Panc1 (cell line): ENCODE measurements around the gene B4GALNT2. TPM values are rescaled to one million over a fixed set of nuclear protein-coding genes. Genes with fewer than 3 reads are reported as not detected.
"Not testable (repeated sequence)": the region's sequence is repeated elsewhere in the genome, so short reads cannot be mapped to it uniquely, and the experiment has no call there.

Source experiments
- ATAC-seq: fragments of 200-7000 bp; cut with Tn5 transposase; 2 replicates; pipeline ENCODE4 v1.9.1; 2020; ENCODE audit warnings: mild to moderate bottlenecking, moderate library complexity
- Bru-seq: library from RNA; stranded (reverse); fragments of 400-500 nt; gene quantifications from one replicate; lab custom pipeline; 2021; lab: Mats Ljungman, UMichigan
- BruChase-seq, 2 experiments: library from RNA; stranded (reverse); fragments of 400-500 nt; gene quantifications; one replicate each; lab custom pipeline; 2021; lab: Mats Ljungman, UMichigan
- BruUV-seq: library from RNA; stranded (reverse); fragments of 400-500 nt; replicated peaks from 2 replicates; lab custom pipeline; 2021; lab: Mats Ljungman, UMichigan
- CTCF ChIA-PET: fragments of 300-600 bp; sonication (Branson Sonifier 250); formaldehyde crosslinking; loops from one replicate; lab custom pipeline; 2022; ENCODE audit warnings: antibody characterized with exemption; lab: Charles Lee
- POLR2A ChIA-PET: fragments of 300-600 bp; sonication (Branson Sonifier 250); formaldehyde crosslinking; loops from one replicate; lab custom pipeline; 2022; ENCODE audit warnings: antibody characterized with exemption; lab: Charles Lee
- DNase-seq: peaks from one replicate; pipeline ENCODE4 v3.0.0-alpha.2; 2010; ENCODE audit warnings: low read depth, low spot score
- H3K27ac ChIP-seq: 2 replicates; pipeline ENCODE4 v1.5.1; 2011; ENCODE audit warnings: mild to moderate bottlenecking, low read length, inconsistent platforms
- H3K27me3 ChIP-seq: fragments of 200-500 bp; sonication (Bioruptor generic); 2 replicates; pipeline ENCODE4 v1.6.0; 2014; ENCODE audit warnings: low read length, inconsistent platforms; ENCODE audit not compliant: control insufficient read depth, insufficient read depth
- H3K36me3 ChIP-seq: fragments of 200-500 bp; sonication (Bioruptor generic); 2 replicates; pipeline ENCODE4 v1.5.1; 2014; ENCODE audit warnings: inconsistent platforms, mild to moderate bottlenecking, low read length, moderate library complexity; ENCODE audit not compliant: control insufficient read depth, insufficient read depth
- H3K4me1 ChIP-seq: 2 replicates; pipeline ENCODE4 v1.5.1; 2011; ENCODE audit warnings: inconsistent platforms, mild to moderate bottlenecking, low read length, moderate library complexity; ENCODE audit not compliant: control insufficient read depth, insufficient read depth
- H3K4me3 ChIP-seq, 2 experiments: 2 replicates each; pipeline ENCODE4 v1.5.1; 2011 to 2012; ENCODE audit warnings: low read depth in 2 of 2, low read length in 2 of 2, mild to moderate bottlenecking in 2 of 2, inconsistent platforms in 1 of 2, moderate library complexity in 1 of 2
- H3K9me3 ChIP-seq: fragments of 200-500 bp; sonication (Bioruptor generic); 2 replicates; pipeline ENCODE4 v1.5.1; 2014; ENCODE audit warnings: low read depth, mild to moderate bottlenecking, inconsistent platforms, low read length, moderate library complexity; ENCODE audit not compliant: control insufficient read depth, insufficient read depth
- CTCF ChIP-seq: fragments of 450-650 bp; IDR thresholded peaks from 2 replicates; pipeline ENCODE4 v1.5.1; 2017; ENCODE audit warnings: mild to moderate bottlenecking
- POLR2AphosphoS5 ChIP-seq: IDR thresholded peaks from 2 replicates; pipeline ENCODE4 v1.6.1; 2012; ENCODE audit warnings: mild to moderate bottlenecking, low read depth, low read length, moderate library complexity
- REST ChIP-seq, 2 experiments: IDR thresholded peaks; 2 replicates each; pipeline ENCODE4 v1.6.1; 2011 to 2012; ENCODE audit warnings: low read depth in 2 of 2, control low read depth in 1 of 2, low read length in 1 of 2, mild to moderate bottlenecking in 1 of 2, moderate library complexity in 1 of 2; ENCODE audit not compliant: insufficient read depth in 1 of 2
- SIN3A ChIP-seq: IDR thresholded peaks from 2 replicates; pipeline ENCODE4 v1.6.1; 2012; ENCODE audit warnings: low read depth, mild to moderate bottlenecking, low read length, moderate library complexity, borderline replicate concordance; ENCODE audit not compliant: insufficient read depth
- TCF7L2 ChIP-seq: IDR thresholded peaks from 2 replicates; pipeline ENCODE4 v1.6.1; 2011; ENCODE audit warnings: mild to moderate bottlenecking, low read depth, low read length, inconsistent platforms
- in situ Hi-C: cut with HindIII; loops from 2 replicates; pipeline ENCODE4 v1.10.0; 2016; ENCODE audit warnings: low sequenced_read_pairs, low pct_unique_long_range_greater_than_20kb
- intact Hi-C: fragments of 100-400 bp; cut with micrococcal nuclease; formaldehyde crosslinking; loops from one replicate; pipeline ENCODE4 v1.10.0; 2022; ENCODE audit not compliant: unreplicated experiment
- long read RNA-seq: library from polyadenylated mRNA; unstranded; transcript quantifications from one replicate; pipeline ENCODE4 v2.0.0, GENCODE V29; 2021; ENCODE audit not compliant: unreplicated experiment
- polyA plus RNA-seq: library from polyadenylated mRNA; unstranded; fragments of >200 nt; gene quantifications from one replicate; pipeline ENCODE4 v1.2.1, GENCODE V29; 2012; ENCODE audit warnings: missing spikeins; ENCODE audit not compliant: insufficient read length
- total RNA-seq: library from RNA; stranded (reverse); gene quantifications from one replicate; pipeline ENCODE4 v1.2.1, GENCODE V29; 2021; ENCODE audit not compliant: unreplicated experiment

Gene B4GALNT2
- not detected for total RNA-seq
- polyA plus RNA-seq: 0.05 TPM
- percentile 12 among the genes with signal in this experiment for Bru-seq, nascent RNA
- percentile 14 among the genes with signal in this experiment for BruChase-seq, experiment 1, labeled RNA remaining after a 2-hour chase
- BruChase-seq, experiment 2, labeled RNA remaining after a 6-hour chase: percentile 13 among the genes with signal in this experiment
- long read RNA-seq: 0 reads

DNA sequence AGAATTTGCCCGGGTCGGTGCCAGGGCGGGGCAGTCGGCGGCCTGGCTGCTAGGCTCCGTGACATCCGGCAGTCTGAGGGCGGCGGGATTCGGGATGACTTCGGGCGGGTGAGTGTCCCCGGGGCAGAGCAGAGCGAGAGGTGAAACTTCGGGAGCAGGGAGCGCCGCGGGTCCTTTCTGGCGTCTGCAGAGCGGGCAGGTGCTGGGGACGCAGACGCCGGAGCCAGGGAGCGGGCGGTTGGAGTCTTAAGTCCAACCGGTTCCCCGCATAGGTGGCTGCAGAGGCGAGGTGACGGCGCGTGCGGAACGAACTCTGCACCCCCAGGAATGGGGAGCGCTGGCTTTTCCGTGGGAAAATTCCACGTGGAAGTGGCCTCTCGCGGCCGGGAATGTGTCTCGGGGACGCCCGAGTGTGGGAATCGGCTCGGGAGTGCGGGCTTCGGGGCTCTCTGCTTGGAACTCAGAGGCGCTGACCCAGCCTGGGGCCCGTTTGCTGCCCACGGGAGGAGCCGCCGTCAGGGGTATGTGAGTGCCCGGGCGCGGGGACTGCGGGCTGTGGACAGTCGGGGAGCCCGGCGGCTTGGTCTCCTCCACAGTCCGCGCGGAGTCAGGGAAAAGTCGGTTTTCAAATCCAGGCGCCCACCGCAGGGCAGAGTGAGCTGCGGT is at the start of gene B4GALNT2:
Gene B4GALNT2 (plus strand): TSS at position 71 of the 666 bp plus-strand sequence. CDS start 24 bp downstream, at position 95.
- Histone ChIP-seq H3K9me3 (peaks cover 12% of the 10 kb centered on the region; the same call in 1 of the 2 replicates), H3K27me3 (no peaks in the 10 kb centered on the region), H3K36me3 (no peaks in the 10 kb centered on the region), H3K4me3 (no peak within 1 kb of the TSS), H3K4me1 (no peaks in the 10 kb centered on the region), H3K27ac (no peak within 1 kb of the TSS)
- no peak for ATAC-seq
- no peak for DNase-seq
- CTCF ChIA-PET: no interaction called here
- BruUV-seq: no TSS peak
- POLR2A ChIA-PET: no interaction called here
- in situ Hi-C loops: no loop called here
- intact Hi-C loops: no loop called here
- TF ChIP-seq TCF7L2 (no peak), CTCF (no peak), SIN3A (no peak), REST (IDR thresholded peaks at IDR 0.05; ENCODE audit: insufficient read depth in 1 of 2, low read depth in 2 of 2, low read length in 1 of 2) (no peak), POLR2AphosphoS5 (no peak)

GRCh38 chr17:49085046-49085445 is 47.5 kb upstream of the B4GALNT2 start:
- CTCF ChIA-PET: interaction anchor here (0.5 to 0.7 kb wide), 3 partner anchors 15 to 477 kb away, joined by 3 to 8 read pairs (median 6); no protein-coding TSS in a partner anchor
- BruUV-seq: not testable (repeated sequence)

More at GRCh38 chr17:49085046-49085445, 47.5 kb upstream of the B4GALNT2 start:
- intact Hi-C loops, POLR2A ChIA-PET, H3K27me3 ChIP-seq, ATAC-seq, H3K4me3 ChIP-seq, in situ Hi-C loops, H3K27ac ChIP-seq, H3K9me3 ChIP-seq, H3K36me3 ChIP-seq, DNase-seq, H3K4me1 ChIP-seq: not testable (repeated sequence)
